HG03066 (cell line): ENCODE data around the gene DOCK9.

Experiments
- ATAC-seq: cut with Tn5 transposase; IDR thresholded peaks from one replicate; pipeline ENCODE4 v1.9.1; 2021; ENCODE audit warnings: low read depth; ENCODE audit not compliant: unreplicated experiment

Gene DOCK9

GRCh38 chr13:98868932-98869331, 108.9 kb downstream of the DOCK9 start:
- ATAC-seq: no peak

GRCh38 chr13:98866882-98867281, 111.0 kb downstream of the DOCK9 start:
- ATAC-seq: no peak

DNA sequence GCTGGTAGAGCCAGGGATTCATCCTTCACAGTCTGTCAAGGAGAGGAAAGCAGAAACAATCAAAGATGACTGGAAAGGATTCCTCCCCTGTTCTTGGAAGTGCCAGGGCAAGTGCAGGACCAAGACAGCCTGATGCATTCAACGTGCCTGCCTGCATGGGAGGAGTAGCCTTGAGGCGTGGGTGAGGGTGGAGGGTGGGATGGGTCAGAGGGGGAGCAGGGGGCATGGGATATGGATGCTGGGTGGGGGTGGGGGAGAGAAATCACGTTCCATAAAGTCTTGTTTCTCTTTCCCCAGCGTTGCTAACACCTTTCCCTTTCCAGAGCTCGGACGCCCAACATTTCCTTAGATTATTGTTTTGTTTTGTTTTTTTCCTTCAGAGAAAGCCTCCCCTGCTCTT, 117.4 kb downstream of the DOCK9 start:
- no peak for ATAC-seq

DNA sequence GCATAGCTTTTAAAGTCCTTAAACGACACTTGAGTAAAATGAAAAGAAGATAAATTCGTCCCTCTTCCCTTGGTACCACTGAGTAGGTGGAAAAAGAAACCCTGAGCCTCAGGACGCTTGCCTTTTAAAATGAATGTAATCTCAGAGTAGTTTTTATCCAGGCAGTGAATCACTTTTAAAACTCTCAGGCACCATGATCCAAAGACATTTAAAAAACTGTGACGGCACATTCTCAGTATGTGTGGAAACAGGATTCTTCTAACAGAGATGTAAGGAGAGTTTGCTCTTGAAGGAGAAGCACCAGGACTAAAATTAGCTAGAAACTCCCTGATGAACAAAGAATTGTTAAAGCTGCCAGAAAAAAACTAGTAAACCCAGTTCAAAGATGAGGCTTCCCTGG, 119.7 kb downstream of the DOCK9 start:
- no peak for ATAC-seq

GRCh38 chr13:98856983-98857382, 120.9 kb downstream of the DOCK9 start:
- no peak for ATAC-seq

DNA sequence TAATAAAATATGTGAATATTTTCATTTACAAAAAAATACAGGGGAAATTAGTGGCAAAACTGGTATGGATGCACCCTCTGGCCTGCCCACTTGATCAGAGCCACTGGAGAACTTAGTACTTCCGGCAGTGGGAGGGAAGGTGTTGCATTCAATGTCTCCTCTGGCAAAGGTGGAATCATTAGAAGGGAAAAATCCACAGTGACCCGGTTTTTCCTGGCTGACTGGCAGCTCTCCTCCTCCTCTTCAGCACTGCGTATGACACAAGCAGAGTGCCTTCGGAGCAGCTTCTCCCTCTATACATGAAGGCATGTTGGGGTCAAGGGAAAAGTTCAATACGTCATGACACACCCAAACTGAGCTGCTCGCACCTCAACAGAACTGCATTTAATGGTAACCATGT, 123.4 kb downstream of the DOCK9 start:
- ATAC-seq: no peak

DNA sequence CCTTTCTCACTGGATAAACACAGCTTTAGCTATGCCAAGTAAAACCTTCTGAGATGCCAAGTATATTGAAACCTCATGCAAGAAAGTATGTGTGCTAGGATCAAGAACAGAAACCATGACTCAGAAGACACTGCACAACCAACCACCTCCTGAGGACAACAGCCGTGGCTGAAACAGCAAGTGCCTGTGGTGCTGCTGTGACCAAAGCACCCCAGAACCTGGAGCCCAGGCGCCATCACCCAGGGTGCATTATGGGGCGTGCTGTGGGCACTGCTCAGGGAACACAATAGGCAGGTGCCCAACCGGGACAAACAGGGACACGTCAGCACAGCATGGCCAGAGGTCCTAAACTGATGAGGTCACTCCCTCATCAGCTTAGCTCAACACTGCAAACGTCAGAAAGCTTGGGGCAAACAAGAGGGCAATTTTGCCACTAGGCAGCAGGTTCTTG, 124.1 kb downstream of the DOCK9 start:
- ATAC-seq: peak; percentile 100

GRCh38 chr13:98851276-98851675, 126.6 kb downstream of the DOCK9 start:
- no peak for ATAC-seq

- no peak for ATAC-seq
Measured at GRCh38 chr13:98848746-98849145, 129.1 kb downstream of the DOCK9 start.

- ATAC-seq: no peak
Measured at GRCh38 chr13:98847780-98848179, 130.1 kb downstream of the DOCK9 start.

- no peak for ATAC-seq
Measured at GRCh38 chr13:98846986-98847385, 130.9 kb downstream of the DOCK9 start.

- no peak for ATAC-seq
Measured at GRCh38 chr13:98846521-98846920, 131.3 kb downstream of the DOCK9 start.

DNA sequence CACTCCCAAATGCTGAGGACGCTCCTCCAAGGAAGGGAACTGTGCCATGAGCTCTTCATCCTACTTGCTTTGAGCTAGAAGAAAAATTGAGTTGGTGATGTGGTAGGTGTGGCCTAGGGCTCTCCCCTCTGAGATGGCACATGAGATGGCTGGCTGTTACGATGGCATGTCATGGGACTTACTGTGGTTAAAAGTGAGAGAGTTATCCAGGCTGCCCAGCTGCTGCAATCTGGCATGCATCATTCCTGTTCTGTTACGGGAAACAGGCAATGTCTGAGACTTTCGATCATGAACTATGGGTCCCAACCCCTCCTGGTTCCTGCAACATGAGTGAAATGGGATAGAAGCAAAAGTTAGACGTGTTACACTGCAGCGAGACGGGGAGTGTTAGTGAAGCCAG, 132.1 kb downstream of the DOCK9 start:
- ATAC-seq: no peak

GRCh38 chr13:98844021-98844420, 133.8 kb downstream of the DOCK9 start:
- ATAC-seq: no peak

GRCh38 chr13:98843482-98843877, 134.4 kb downstream of the DOCK9 start:
- no peak for ATAC-seq

DNA sequence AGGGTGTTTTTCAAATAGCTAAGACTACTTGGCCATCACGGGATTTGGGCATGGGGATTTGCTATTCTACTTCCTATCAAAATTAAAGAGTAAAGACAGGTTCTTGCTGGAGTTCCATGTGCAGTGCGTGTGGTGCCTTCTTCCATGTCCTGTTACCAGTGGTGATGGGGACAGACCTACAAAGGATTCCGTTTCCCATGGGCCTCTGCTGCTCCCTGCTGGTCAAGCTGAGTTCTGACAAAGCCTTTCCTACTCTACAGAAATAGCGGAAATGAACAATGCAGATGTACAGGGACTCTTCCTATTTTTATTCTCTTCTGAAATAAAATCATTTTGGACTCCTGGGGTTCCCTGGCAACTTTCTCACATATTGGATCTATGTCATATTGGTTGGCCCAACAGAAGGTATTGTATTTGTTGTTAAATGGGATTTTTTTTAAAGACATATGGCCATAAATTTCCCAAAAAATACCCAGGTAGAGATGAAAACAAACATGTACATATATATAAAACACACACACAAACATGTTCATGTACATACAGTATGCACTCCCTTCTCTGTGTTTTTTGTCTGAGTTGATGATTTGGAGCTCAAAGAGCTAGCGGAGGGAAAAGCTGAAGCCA, 134.9 kb downstream of the DOCK9 start:
- peak; percentile 93 for ATAC-seq

DNA sequence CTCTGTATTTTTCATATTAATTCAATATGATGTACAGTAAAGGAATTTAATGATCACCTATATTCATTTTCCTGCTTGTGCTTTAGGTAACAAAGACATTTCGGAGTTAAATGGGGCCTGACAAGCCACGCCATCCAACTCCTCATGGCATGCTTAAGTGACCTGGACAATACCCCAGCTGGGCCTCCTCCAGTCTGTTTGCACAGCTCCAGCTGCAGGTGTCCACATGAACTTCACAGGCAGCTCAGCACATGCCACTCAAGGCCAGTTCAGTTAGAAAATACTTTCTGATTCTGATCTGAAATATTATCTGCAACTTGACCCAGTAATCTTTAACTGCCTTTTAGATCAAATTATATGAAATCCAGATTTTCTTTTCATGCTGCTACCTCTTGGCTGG, 135.8 kb downstream of the DOCK9 start:
- ATAC-seq: no peak

- peak; percentile 85 for ATAC-seq
Measured at GRCh38 chr13:98839856-98840769, 137.8 kb downstream of the DOCK9 start.

GRCh38 chr13:98838776-98839175, 139.1 kb downstream of the DOCK9 start:
- no peak for ATAC-seq

- no peak for ATAC-seq
Measured at GRCh38 chr13:98837896-98838295, 140.0 kb downstream of the DOCK9 start.

DNA sequence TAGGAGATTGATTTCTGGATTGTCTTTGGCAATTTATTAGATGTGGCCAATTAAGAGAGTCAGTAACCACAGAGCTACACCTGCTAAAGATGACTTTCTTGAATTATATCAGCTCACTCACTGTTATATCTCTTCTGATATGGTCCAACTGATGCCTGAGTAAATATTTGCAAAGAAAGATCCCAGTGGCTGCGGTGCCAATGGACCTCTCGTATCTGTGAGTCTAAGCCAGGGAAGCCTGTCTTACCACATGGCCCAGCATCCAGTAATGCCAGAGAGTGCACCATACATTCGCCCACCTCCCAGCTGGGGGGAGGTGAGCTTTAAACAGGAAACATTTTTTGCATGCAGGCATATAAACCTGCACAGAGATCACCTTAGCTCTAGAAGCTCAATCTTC, 142.7 kb downstream of the DOCK9 start:
- no peak for ATAC-seq
